Measurements from ENCODE around the gene KIF4A. TPM values are rescaled to one million over a fixed set of nuclear protein-coding genes. Genes with fewer than 3 reads are reported as not detected.

KIF4A gene
- total RNA-seq, 1 donor from 2014 or later = 0.75 TPM

DNA sequence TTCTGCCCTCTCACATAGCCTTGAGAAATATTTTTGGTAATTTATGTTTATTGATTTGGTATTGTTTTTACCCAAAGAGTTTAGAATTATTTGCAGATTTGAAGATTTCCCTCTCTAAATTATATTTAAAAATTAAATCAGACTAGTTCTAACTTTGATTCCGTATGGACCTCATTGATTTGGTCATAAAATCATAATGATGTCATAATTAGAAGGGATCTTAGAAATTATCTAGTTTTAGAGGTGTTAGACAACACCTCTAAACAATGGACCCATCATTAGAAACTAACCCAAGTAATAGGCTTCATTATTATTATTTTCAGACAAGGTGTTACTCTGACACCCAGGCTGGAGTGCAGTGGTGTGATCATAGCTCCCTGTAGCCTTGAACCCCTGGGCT is 178.8 kb downstream of the KIF4A start:
- Histone ChIP-seq H3K27me3 (no peaks in the 10 kb centered on the region), H3K4me1 (no peaks in the 10 kb centered on the region), H3K4me3 (no peak overlapping the region), H3K27ac (no peak overlapping the region), H3K36me3 (no peaks in the 10 kb centered on the region), H3K9me3 (no peaks in the 10 kb centered on the region)
- no peak for ATAC-seq
- intact Hi-C loops (cut with DNase I) = no loop called here
- DNase-seq = no peak
- TF ChIP-seq, protein P1, sequence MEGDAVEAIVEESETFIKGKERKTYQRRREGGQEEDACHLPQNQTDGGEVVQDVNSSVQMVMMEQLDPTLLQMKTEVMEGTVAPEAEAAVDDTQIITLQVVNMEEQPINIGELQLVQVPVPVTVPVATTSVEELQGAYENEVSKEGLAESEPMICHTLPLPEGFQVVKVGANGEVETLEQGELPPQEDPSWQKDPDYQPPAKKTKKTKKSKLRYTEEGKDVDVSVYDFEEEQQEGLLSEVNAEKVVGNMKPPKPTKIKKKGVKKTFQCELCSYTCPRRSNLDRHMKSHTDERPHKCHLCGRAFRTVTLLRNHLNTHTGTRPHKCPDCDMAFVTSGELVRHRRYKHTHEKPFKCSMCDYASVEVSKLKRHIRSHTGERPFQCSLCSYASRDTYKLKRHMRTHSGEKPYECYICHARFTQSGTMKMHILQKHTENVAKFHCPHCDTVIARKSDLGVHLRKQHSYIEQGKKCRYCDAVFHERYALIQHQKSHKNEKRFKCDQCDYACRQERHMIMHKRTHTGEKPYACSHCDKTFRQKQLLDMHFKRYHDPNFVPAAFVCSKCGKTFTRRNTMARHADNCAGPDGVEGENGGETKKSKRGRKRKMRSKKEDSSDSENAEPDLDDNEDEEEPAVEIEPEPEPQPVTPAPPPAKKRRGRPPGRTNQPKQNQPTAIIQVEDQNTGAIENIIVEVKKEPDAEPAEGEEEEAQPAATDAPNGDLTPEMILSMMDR (IDR thresholded peaks at IDR 0.05) = no peak

Other genes starting within 250 kb of the KIF4A start
- gene AWAT2, start 240.2 kb upstream of the KIF4A start, total RNA-seq = 0.26 TPM
- gene OTUD6A, start 227.6 kb upstream of the KIF4A start, total RNA-seq = not detected
- 51.7 TPM for gene IGBP1, start 156.7 kb upstream of the KIF4A start, total RNA-seq
- not detected for gene DGAT2L6, start 112.6 kb upstream of the KIF4A start, total RNA-seq
- gene AWAT1, start 55.4 kb upstream of the KIF4A start, total RNA-seq = not detected
- gene P2RY4, start 29.9 kb upstream of the KIF4A start, total RNA-seq = 0.23 TPM
- not detected for gene ARR3, start 21.8 kb upstream of the KIF4A start, total RNA-seq
- not detected for gene RAB41, start 7.9 kb upstream of the KIF4A start, total RNA-seq
- 23.6 TPM for gene PDZD11, start 177 bp upstream of the KIF4A start, total RNA-seq
- gene GDPD2, start 133.2 kb downstream of the KIF4A start, total RNA-seq = not detected
- gene DLG3, start 154.7 kb downstream of the KIF4A start, total RNA-seq = 24.4 TPM

Measured in upper lobe of right lung (tissue), 1 donor.